ENCODE results near the gene ZNF648.
"Not testable (repeated sequence)": the region's sequence is repeated elsewhere in the genome, so short reads cannot be mapped to it uniquely, and the experiment has no call there.

Gene ZNF648

GRCh38 chr1:182061594-182061993, at the start of gene ZNF648:
TSS of gene ZNF648 (minus strand) at chr1:182061712. CDS start at chr1:182058010, 3,702 bp downstream.
- no peak for DNase-seq

- DNase-seq = no peak
Measured at GRCh38 chr1:182110635-182111034, 49.1 kb upstream of the ZNF648 start.

GRCh38 chr1:182109771-182110170, 48.3 kb upstream of the ZNF648 start:
- no peak for DNase-seq

DNA sequence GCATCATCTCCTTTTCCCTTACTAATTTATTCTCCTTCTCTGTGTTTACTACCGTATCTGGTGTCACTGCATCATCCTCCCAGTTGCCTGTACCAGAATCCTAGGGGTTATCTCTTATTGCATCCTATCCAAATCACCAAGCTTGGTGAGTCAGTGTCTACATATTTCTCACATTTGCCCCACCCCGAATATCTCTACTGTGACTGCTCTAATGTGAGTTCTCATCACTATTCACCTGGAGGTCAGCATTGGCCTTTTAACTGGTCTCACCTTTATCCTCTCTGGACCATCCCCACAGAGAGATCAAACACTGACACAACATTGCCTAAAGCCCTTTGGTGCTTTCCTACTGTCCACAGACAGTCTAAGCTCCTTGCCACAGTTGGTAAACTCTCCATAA, 45.7 kb upstream of the ZNF648 start:
- no peak for DNase-seq

- no peak for DNase-seq
Measured at GRCh38 chr1:182102043-182102416, 40.5 kb upstream of the ZNF648 start.

- DNase-seq = no peak
Measured at GRCh38 chr1:182101415-182102042, 40.0 kb upstream of the ZNF648 start.

GRCh38 chr1:182098301-182098700, 36.8 kb upstream of the ZNF648 start:
- no peak for DNase-seq

- no peak for DNase-seq
Measured at GRCh38 chr1:182095946-182096345, 34.4 kb upstream of the ZNF648 start.

DNA sequence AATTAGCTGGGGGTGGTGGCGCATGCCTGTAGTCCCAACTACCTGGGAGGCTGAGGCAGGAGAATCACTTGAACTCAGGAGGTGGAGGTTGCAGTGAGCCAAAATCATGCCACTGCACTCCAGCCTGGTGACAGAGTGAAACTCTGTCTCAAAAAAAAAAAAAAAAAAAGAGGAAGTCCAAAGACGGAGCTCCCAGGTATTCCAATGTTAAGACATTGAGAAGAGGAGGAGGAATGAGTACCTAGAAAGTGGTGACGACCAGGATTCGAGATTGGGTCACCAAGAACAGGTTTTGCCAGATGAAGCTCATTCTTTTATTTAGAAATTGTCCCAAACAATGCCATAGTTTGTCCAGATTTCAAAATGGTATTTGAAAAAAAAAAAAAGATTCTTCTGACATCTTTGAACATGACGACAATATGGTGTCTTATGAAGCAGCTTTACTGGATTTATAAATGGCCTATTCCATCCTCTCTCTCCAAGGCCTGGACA, 33.0 kb upstream of the ZNF648 start:
- DNase-seq = not testable (repeated sequence)

DNA sequence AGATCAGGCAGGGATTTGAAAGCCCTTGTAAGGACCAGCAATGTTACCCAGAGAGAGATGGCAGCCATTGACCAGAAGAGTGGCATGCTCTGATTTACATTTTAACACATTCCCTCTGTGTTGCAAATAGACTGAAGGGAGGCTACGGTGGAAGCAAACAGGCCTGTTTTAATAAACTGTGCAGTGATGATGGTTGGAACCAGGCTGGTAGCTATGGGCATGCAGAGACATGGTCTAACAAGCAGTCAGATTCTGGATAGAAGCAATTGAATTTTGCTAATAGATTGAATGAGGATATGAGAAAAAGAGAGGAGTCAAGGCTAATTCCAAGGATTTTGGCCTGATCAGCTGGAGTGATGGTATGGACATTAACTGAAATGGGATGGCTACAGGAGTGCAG, 32.3 kb upstream of the ZNF648 start:
- no peak for DNase-seq

GRCh38 chr1:182092336-182092735, 30.8 kb upstream of the ZNF648 start:
- DNase-seq = no peak

GRCh38 chr1:182091083-182091482, 29.6 kb upstream of the ZNF648 start:
- DNase-seq = no peak

DNA sequence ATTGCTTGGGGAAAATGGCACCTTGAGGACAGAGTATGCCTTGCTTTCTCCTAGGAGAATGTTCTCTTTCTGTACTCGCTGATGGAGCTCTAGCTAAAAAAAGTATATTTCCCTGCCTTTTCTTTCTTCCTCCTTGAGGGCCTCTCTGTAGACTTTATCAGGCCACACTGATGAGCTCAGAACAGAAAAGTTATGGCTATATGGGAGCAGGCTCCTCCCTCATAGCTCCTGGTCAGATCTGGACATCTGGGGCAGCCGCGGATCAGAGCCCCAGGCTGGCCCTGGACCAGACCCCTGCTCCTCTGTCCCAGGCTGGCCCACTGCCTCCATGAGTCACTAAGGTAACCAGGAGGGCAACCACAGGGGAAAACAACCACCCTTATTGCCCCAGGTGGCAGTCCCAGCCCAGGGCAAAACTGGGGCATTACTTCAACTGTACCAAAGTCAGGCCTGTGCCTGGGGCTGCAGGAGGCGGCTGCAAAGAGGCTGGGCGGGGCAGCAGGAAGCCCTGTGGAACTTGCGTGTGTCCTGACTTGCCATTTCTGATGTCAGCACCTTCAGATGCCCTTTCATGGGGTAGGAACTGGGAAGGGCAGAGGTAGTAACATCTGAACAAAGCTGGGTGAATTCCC, 26.3 kb upstream of the ZNF648 start:
- DNase-seq = no peak

DNA sequence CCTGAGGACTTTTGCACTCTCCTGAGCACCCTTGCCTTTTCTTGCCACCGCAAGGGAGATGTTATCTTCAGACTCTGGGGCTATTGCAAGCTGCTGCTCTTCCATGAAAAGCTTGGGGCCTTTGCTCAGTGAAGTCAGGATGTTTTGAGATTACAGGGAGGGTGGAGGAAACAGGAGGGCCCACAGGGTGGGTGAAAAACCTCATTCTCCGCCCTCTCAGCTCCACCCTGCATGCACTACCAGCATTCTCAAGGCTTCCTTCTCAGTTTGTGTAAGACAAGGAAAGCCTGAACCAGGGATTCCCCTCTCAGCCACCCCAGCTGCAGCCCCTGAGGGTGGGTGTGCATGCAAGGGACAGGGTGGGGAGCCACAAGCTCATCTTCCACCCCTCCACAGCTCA, 25.8 kb upstream of the ZNF648 start:
- DNase-seq = no peak

DNA sequence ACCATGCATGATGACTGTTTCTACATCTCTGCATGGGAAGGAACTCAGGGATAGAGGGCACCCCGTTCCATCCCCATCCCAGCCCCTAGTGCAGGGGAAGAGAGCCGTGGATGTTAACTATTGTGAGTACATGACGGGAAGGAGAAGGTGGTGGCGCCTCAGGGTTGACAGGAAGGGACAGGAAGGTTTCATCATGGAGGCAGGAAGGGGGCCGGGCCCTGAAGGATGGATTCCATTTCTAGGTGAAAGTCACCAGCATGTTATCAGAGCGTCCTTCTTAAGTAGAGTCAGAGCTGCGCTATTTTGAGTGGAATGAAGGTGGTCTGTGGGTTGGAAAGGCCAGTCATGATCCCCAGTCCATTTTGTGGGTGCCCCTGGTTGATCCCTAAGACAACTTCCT, 25.1 kb upstream of the ZNF648 start:
- DNase-seq = no peak

GRCh38 chr1:182086136-182086535, 24.6 kb upstream of the ZNF648 start:
- no peak for DNase-seq

- no peak for DNase-seq
Measured at GRCh38 chr1:182085726-182086125, 24.2 kb upstream of the ZNF648 start.

GRCh38 chr1:182084487-182085316, 23.2 kb upstream of the ZNF648 start:
- DNase-seq = peak; percentile 80

GRCh38 chr1:182083851-182084486, 22.5 kb upstream of the ZNF648 start:
- DNase-seq = no peak

DNA sequence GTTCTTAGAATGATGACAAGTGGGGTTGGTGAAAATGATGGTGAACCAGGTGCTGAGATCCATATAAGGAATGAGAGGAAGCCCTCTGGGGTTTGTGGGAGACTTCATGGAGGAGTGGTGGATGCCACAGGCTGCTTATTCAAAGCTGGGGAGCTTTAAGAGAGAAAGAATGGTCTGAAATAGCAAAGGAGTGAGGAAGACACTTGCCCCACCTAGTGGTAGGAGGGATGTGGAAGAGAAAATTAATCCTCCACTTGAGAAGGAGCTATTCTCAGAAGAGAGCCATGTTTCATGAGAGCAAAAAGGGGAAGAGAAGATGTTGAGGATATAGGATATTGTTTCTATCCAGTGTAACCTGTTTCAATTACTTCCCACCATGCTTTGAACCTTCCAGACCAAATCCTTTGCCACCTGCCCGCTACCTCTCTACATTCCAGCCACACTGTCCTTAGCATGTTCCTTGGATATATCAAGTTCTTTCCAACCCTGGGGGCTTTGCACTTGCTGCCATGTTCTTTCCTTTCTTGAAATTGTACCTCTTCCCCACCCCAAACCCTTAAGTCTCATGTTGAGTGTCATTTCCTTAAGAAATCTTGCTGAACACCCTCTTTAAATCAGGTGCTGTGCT, 19.6 kb upstream of the ZNF648 start:
- DNase-seq = peak; percentile 34

DNA sequence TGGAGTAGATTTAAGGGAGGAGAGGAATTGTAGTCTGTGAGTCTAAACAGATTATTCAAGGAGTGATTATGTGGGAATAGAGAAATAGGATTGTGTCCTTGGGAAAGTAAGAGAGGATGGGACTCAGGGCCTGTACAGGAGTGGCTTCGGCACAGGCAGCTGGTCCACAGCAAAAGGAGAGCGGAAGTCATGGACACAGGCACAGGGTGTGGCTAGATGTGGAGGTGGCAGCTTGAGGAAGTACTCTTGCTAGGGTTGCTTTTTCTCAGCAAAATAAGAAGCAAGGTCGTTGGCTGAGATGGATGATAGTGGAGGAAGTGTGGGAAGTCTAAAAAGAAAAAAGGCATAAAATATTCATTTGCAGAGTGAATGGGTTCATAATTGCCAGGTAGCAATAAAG, 18.5 kb upstream of the ZNF648 start:
- DNase-seq = no peak

- DNase-seq = no peak
Measured at GRCh38 chr1:182071924-182072323, 10.4 kb upstream of the ZNF648 start.

GRCh38 chr1:182069028-182069466, 7.5 kb upstream of the ZNF648 start:
- DNase-seq = peak; percentile 84

Data from NCI-H1092 treated with DMSO at 0.1 percent for 48 hours (cell line).